WERI-Rb-1 (cell line): ENCODE results near the gene SH3RF3.
"Not testable (repeated sequence)": the region's sequence is repeated elsewhere in the genome, so short reads cannot be mapped to it uniquely, and the experiment has no call there.

Experiments
- DNase-seq: peaks from one replicate; pipeline ENCODE4 v3.0.0-alpha.2; 2020
- H3K27ac ChIP-seq: fragments of 250-450 bp; sonication (Bioruptor Pico); 2 replicates; pipeline ENCODE4 v1.5.1; 2020; ENCODE audit warnings: mild to moderate bottlenecking, moderate library complexity
- H3K27me3 ChIP-seq: fragments of 250-450 bp; sonication (Bioruptor Pico); 2 replicates; pipeline ENCODE4 v1.5.1; 2021; ENCODE audit warnings: mild to moderate bottlenecking, low read depth, moderate library complexity; ENCODE audit not compliant: insufficient read depth, severe bottlenecking
- H3K36me3 ChIP-seq: fragments of 250-450 bp; sonication (Bioruptor Pico); 2 replicates; pipeline ENCODE4 v1.5.1; 2020; ENCODE audit warnings: mild to moderate bottlenecking, moderate library complexity
- H3K4me3 ChIP-seq: 2 replicates; pipeline ENCODE4 v1.5.1; 2011; ENCODE audit warnings: low read depth, mild to moderate bottlenecking, control low read depth, low read length
- H3K9me3 ChIP-seq: fragments of 250-450 bp; sonication (Bioruptor Pico); 2 replicates; pipeline ENCODE4 v1.5.1; 2021; ENCODE audit warnings: mild to moderate bottlenecking, moderate library complexity; ENCODE audit not compliant: severe bottlenecking
- CTCF ChIP-seq: IDR thresholded peaks from 2 replicates; pipeline ENCODE4 v1.5.1; 2011; ENCODE audit warnings: low read depth, mild to moderate bottlenecking, control low read depth, inconsistent platforms, low read length

Gene SH3RF3

GRCh38 chr2:109535217-109535946 lies 406.4 kb downstream of the SH3RF3 start:
- TF ChIP-seq CTCF: no peak

GRCh38 chr2:109536556-109536955 lies 407.6 kb downstream of the SH3RF3 start:
- not testable (repeated sequence) for H3K9me3 ChIP-seq, H3K27ac ChIP-seq, H3K4me3 ChIP-seq, H3K27me3 ChIP-seq, DNase-seq, H3K36me3 ChIP-seq

More at GRCh38 chr2:109535217-109535946, 406.4 kb downstream of the SH3RF3 start:
- Histone ChIP-seq H3K27me3 (no peaks in the 10 kb centered on the region), H3K9me3 (no peaks in the 10 kb centered on the region), H3K36me3 (no peaks in the 10 kb centered on the region), H3K4me3 (no peak overlapping the region), H3K27ac (no peak overlapping the region)
- no peak for DNase-seq

- H3K27me3 ChIP-seq: no peaks in the 10 kb centered on the region
- DNase-seq: no peak
- no peak overlapping the region for H3K27ac ChIP-seq
- no peaks in the 10 kb centered on the region for H3K36me3 ChIP-seq
- no peaks in the 10 kb centered on the region for H3K9me3 ChIP-seq
- no peak for TF ChIP-seq CTCF
- H3K4me3 ChIP-seq: no peak overlapping the region
These were observed 408.7 kb downstream of the SH3RF3 start for GRCh38 chr2:109537565-109538222.

GRCh38 chr2:109538546-109538945 lies 409.5 kb downstream of the SH3RF3 start:
- Histone ChIP-seq H3K4me3 (no peak overlapping the region), H3K27ac (no peak overlapping the region), H3K27me3 (no peaks in the 10 kb centered on the region), H3K36me3 (no peaks in the 10 kb centered on the region), H3K9me3 (no peaks in the 10 kb centered on the region)
- no peak for TF ChIP-seq CTCF
- no peak for DNase-seq

GRCh38 chr2:109542384-109542783 lies 413.4 kb downstream of the SH3RF3 start:
- H3K9me3 ChIP-seq: no peaks in the 10 kb centered on the region
- H3K4me3 ChIP-seq: no peak overlapping the region
- no peaks in the 10 kb centered on the region for H3K36me3 ChIP-seq
- TF ChIP-seq CTCF: no peak
- H3K27me3 ChIP-seq: no peaks in the 10 kb centered on the region
- DNase-seq: no peak
- H3K27ac ChIP-seq: no peak overlapping the region

GRCh38 chr2:109545828-109546713 lies 417.1 kb downstream of the SH3RF3 start:
- Histone ChIP-seq H3K36me3 (no peaks in the 10 kb centered on the region), H3K27ac (no peak overlapping the region), H3K27me3 (no peaks in the 10 kb centered on the region), H3K4me3 (no peak overlapping the region), H3K9me3 (no peaks in the 10 kb centered on the region)
- TF ChIP-seq CTCF: peak; percentile 87
- peak; percentile 60 for DNase-seq
